ENCODE data around the gene KCNQ1. TPM values are rescaled to one million over a fixed set of nuclear protein-coding genes. Genes with fewer than 3 reads are reported as not detected.
A peak's percentile ranks its signal among the peaks of the same experiment; 100 is the strongest.

KCNQ1 gene
- total RNA-seq, 4 donors from 2014 or later = 5.6 to 46.8 (median 24.6) TPM

DNA sequence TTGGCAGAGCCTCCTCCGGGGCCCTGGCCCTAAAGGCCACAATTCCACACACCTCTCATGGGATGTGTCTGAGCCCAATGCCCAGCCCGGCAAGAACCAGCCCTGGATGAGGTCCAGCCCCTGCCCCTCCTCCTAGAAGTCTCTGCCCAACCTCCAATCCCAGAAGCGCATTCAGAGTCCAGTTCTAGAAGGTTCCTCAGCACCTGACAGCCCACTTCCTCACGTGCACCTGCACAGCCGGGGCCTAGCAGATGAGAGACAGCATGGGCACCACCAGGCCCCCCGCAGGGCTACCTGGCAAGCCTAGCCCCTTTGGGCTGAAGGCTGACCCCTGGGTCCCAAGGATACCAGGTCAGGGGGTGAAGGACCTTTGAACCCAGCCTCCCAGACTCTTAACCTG, 452.2 kb downstream of the KCNQ1 start:
- Histone ChIP-seq H3K4me1 (peaks cover 5 to 37% (median 17%) of the 10 kb centered on the region in 4 donors), H3K27me3 (no peaks in the 10 kb centered on the region), H3K9me3 (no peaks in the 10 kb centered on the region), H3K4me3 (no peak overlapping the region), H3K27ac (no peak overlapping the region), H3K36me3 (no peaks in the 10 kb centered on the region)
- TF ChIP-seq POLR2AphosphoS5 (IDR thresholded peaks at IDR 0.05) (no peak), POLR2A (IDR thresholded peaks at IDR 0.05) (no peak), EP300 (IDR thresholded peaks at IDR 0.05; ENCODE audit: low read depth) (no peak)
- TF ChIP-seq, protein P1, sequence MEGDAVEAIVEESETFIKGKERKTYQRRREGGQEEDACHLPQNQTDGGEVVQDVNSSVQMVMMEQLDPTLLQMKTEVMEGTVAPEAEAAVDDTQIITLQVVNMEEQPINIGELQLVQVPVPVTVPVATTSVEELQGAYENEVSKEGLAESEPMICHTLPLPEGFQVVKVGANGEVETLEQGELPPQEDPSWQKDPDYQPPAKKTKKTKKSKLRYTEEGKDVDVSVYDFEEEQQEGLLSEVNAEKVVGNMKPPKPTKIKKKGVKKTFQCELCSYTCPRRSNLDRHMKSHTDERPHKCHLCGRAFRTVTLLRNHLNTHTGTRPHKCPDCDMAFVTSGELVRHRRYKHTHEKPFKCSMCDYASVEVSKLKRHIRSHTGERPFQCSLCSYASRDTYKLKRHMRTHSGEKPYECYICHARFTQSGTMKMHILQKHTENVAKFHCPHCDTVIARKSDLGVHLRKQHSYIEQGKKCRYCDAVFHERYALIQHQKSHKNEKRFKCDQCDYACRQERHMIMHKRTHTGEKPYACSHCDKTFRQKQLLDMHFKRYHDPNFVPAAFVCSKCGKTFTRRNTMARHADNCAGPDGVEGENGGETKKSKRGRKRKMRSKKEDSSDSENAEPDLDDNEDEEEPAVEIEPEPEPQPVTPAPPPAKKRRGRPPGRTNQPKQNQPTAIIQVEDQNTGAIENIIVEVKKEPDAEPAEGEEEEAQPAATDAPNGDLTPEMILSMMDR (IDR thresholded peaks at IDR 0.05) = no peak
- in situ Hi-C loops (cut with MboI; ENCODE audit: low pct_ligation_motif_present in 1 of 4, low pct_unique_long_range_greater_than_20kb in 1 of 4, low sequenced_read_pairs in 3 of 4) (loop anchor here (5.0 to 25.0 kb wide), 5 partner anchors 460 to 585 kb away; partner anchors contain the start of genes C11orf21 (in 1 of the 4), KCNQ1 (in 1 of the 4), TRPM5 (in 1 of the 4) and TSPAN32 (in 1 of the 4)), intact Hi-C loops (cut with DNase I; ENCODE audit: low total_unique reads) (loop anchor here (10.0 kb wide), 1 partner anchor 472 kb away; no protein-coding TSS in a partner anchor)
- 90 to 91% methylated on average over 4 to 6 of the region's 6 CpGs for WGBS, 2 donors (ENCODE audit: low coverage in 1 of 2)
- DNase-seq = no peak

- Histone ChIP-seq H3K4me3 (no peak overlapping the region), H3K36me3 (no peaks in the 10 kb centered on the region), H3K4me1 (peaks cover 0 to 39% (median 16%) of the 10 kb centered on the region in 4 donors), H3K9me3 (no peaks in the 10 kb centered on the region), H3K27ac (peak overlapping the region; percentile 55 to 74 (median 60)), H3K27me3 (no peaks in the 10 kb centered on the region)
- in situ Hi-C loops (cut with MboI; ENCODE audit: low pct_ligation_motif_present in 1 of 4, low pct_unique_long_range_greater_than_20kb in 1 of 4, low sequenced_read_pairs in 3 of 4) = loop anchor here (5.0 to 25.0 kb wide), 5 partner anchors 461 to 586 kb away; partner anchors contain the start of genes C11orf21 (in 1 of the 4), KCNQ1 (in 1 of the 4), TRPM5 (in 1 of the 4) and TSPAN32 (in 1 of the 4)
- intact Hi-C loops (cut with DNase I; ENCODE audit: low total_unique reads) = loop anchor here (10.0 kb wide), 1 partner anchor 474 kb away; no protein-coding TSS in a partner anchor
- 67 to 80% methylated on average over 1 to 12 of the region's 12 CpGs for WGBS, 2 donors (ENCODE audit: low coverage in 1 of 2)
- peak; percentile 63 for DNase-seq
- TF ChIP-seq POLR2AphosphoS5 (IDR thresholded peaks at IDR 0.05) (peak in 2 of 3 donors; percentile 50 to 52), EP300 (IDR thresholded peaks at IDR 0.05; ENCODE audit: low read depth) (no peak)
Measured at GRCh38 chr11:2898366-2899079, 453.7 kb downstream of the KCNQ1 start.

Small RNA genes lying within 50 kb of the gene (small RNA-seq; reads per million reads assigned to genes)
- gene AC013791.1 (0 reads per million in 4 donors), gene COX6CP18 (0 reads per million in 4 donors), gene RF01947 (0 reads per million in 4 donors), gene RF01948 (0 reads per million in 4 donors), gene RF01950 (0 reads per million in 4 donors)

Other genes starting within 250 kb of the KCNQ1 start
- 10 to 100 TPM in 1 of 4 donors, 1 to 10 TPM in 2, not detected in 1; 2.3 to 14.7 (median 3.0) TPM for gene ASCL2, start 174.4 kb upstream of the KCNQ1 start, total RNA-seq
- under 1 TPM in 1 of 4 donors, not detected in 3; 0.27 TPM for gene C11orf21, start 143.1 kb upstream of the KCNQ1 start, total RNA-seq
- gene TSPAN32, start 143.0 kb upstream of the KCNQ1 start, total RNA-seq = under 1 TPM in 2 of 4 donors, not detected in 2; 0.16 to 0.96 TPM
- 100 to 1,000 TPM; 156 to 406 (median 255) TPM for gene CD81, start 67.7 kb upstream of the KCNQ1 start, total RNA-seq
- 10 to 100 TPM; 13.3 to 38.9 (median 36.0) TPM for gene TSSC4, start 44.3 kb upstream of the KCNQ1 start, total RNA-seq
- 1 to 10 TPM; 1.4 to 7.5 (median 4.3) TPM for gene TRPM5, start 494 bp upstream of the KCNQ1 start, total RNA-seq